GM21576 (cell line): ENCODE data around the gene POTEJ.
A peak's percentile ranks its signal among the peaks of the same experiment; 100 is the strongest.
"Not testable (repeated sequence)": the region's sequence is repeated elsewhere in the genome, so short reads cannot be mapped to it uniquely, and the experiment has no call there.

Source experiments
- ATAC-seq: cut with Tn5 transposase; IDR thresholded peaks from one replicate; pipeline ENCODE4 v1.9.1; 2021; ENCODE audit warnings: mild to moderate bottlenecking, moderate library complexity; ENCODE audit not compliant: unreplicated experiment

Gene POTEJ

DNA sequence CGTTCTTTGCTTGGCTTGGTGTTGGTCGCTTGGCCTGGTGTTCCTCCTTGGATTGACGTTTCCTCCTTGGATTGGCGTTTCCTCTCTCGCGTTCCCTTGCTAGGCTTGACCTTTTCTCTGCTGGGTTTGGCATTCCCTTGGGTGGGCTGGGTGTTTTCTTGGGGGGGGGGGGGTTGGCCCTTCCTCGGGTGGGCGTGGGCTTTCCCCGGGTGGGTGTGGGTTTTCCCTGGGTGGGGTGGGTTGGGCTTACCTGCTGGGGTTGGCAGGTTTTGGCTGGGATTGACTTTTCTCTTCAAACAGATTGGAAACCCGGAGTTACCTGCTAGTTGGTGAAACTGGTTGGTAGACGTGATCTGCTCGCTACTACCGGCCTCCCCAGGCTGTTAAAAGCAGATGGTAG, at the start of gene POTEJ:
Gene POTEJ (plus strand): TSS at position 301 of the 400 bp plus-strand sequence. CDS start 93 bp downstream, at position 394.
- not testable (repeated sequence) for ATAC-seq

- not testable (repeated sequence) for ATAC-seq
Observed at GRCh38 chr2:130566165-130566564, 45.1 kb upstream of the POTEJ start.

- ATAC-seq, result not testable (repeated sequence)
Observed at GRCh38 chr2:130571929-130572328, 39.3 kb upstream of the POTEJ start.

- not testable (repeated sequence) for ATAC-seq
Observed at GRCh38 chr2:130574230-130574629, 37.0 kb upstream of the POTEJ start.

DNA sequence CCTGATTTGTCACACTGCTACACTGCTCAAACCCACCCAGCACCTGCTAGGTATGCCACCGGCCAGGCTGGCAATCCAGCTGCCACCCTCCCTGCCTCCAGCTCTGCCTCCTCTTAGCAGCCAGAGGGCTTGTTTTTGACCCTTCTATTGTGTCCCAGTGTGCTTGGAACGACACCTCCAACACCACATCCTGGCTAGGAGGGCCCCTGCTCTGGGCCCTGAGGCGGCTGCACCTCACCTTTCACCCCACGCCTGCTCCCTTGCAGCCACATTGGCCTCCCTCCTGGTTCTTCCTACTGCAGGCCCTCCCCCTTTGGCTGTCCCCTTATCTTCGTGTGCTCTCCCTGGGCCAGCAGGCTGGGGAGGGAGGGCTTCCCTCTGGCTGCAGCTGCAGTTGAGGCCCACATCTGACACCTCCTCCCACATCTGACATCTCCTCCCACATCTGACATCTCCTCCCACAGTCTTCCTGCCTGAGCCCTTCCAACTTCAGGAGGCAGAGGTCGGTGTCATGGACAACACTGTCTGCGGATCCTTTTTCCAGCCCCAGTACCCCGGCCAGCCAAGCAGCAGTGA, 34.9 kb upstream of the POTEJ start:
- not testable (repeated sequence) for ATAC-seq

- not testable (repeated sequence) for ATAC-seq
Observed at GRCh38 chr2:130577559-130577958, 33.7 kb upstream of the POTEJ start.

DNA sequence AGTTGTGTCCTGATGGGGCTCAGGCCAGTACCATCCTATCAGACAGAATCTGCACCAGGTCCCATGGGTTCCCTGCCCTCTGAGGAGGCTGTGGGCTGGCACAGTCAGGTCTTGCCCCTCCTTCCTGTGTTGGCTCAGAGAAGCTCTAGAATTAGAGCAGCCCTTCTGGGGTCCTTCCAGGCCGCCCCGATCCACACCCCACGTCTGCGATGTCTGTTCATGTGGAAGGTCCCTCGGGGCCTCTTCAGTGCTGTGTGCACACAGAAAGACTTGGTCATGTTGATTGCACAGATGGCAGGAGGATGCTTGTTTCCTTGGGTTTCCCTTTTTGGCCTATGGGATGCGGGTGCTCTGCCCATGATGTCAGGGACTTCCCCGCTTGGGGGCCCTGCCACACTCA, 32.1 kb upstream of the POTEJ start:
- not testable (repeated sequence) for ATAC-seq

GRCh38 chr2:130581491-130581890, 29.7 kb upstream of the POTEJ start:
- ATAC-seq, result not testable (repeated sequence)

DNA sequence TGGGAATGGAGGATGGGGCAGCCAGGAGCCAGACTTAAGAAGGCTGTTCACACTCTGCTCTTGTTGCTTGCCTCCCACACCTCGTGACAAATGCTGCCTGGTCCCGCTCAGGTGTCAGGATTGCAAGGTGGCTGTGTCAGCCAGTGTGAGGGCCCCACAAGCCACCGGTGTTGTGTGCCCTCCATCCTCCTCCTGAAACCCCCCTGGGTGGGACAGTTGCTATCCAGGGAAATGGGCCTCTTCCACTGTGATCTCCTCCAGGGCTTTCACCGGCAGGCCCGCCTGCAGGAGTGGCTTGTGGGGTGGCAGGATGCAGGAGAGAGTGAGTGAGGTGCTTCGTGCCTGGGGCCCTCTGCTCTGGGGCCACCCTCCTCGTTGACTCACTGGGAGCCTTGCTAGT, 28.3 kb upstream of the POTEJ start:
- not testable (repeated sequence) for ATAC-seq

DNA sequence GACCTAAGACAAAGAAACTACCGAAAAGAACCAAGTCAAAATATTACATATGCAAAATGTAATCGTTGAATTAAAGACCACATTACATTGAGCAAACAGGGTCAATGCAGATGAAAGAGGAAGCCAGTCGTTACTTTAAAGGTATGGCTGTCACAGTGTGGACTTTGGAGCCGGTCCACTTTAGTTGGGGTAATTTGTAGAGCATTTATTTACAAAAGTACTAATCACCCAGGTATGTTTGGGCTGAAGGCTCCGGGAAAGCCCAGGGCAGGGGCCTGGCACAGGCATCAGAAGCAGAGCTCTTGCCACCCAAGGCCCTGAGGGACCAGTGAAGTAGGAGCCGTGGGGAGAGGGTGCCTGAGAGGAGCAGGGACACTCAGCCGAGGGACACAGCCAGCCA, 27.7 kb upstream of the POTEJ start:
- ATAC-seq, result not testable (repeated sequence)

DNA sequence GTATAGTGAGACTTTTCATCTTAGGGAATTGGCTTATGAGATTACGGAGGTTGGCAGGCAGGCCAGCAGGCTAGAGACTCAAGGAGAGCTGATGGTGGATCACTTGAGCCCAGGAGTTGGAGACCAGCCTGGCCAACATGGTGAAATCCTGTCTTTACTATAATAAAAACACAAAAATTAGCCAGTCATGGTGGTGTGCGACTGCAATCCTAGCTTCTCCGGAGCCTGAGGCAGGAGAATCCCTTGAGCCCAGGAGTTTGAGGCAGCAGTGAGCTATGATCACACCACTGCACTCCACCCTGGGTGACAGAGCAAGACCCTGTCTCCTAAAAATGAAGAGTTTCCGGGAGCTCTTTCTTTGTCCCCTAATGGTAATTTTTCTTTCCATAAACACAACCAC, 26.5 kb upstream of the POTEJ start:
- ATAC-seq, result not testable (repeated sequence)

DNA sequence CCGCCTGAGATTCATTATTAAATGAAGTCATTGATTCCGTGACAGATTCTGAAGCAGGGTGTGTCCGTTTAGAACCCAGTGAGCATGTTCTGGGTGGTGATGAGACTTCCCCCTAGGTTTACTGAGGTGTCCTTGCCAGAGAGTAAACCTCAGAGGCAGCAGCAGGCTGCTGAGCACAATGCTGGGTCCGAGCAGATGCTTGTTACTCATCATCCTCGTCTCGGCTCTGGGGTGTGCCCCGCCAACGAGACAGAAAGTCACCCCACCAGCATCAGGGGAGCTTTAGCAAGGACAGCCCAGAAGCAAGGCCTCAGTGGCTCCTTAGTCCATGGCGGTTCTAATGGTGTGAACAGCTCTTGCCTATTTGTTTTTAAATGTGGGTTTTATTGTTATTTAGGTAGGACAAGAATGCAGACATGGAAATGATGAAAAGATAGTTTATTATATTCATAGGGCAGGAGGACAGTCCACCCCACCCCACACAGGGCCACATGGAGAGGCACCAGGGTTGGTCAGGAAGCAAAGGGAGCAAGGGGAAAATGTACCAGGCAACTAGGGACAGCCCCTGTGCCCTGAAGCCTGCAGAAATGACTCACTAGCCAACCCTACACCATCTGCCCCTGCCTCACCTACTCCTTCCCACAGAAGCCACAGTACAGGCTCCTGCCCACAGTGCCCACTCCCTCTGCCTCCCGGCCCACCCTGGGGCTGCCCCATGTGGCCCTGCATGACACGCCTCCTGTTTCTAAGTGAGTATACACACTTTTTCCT, 22.4 kb upstream of the POTEJ start:
- ATAC-seq, result peak; percentile 69

DNA sequence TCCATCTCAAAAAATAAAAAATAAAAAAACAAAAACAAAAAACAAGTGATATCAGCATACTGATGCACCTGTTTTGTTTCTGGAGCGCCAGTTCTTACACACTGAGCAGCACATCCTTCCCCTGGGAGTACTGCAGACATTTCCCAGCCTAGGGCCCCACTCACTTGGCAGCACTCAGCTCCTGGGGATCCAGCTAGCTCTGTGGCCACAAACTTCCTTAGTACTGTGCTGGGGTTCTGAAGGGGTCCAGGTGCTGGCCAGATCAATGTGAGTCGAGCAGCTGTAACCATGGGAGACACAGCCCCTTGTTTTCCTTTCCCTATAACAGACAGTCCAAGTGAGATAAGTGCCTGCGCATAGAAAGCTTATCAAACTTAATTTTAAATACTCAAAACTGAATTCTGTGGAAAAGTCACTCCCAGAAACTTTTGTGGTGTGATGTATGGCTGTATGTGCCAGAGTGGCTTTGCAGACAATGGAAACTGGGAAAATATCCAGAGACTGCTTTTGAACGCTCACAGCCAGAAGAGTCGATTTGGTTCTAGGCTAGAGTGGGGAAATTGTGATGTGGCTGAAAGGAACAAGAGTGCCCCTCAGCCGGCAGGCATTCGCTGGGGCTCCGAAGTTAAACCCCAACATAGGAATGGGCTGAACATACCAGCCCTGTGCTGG, 20.9 kb upstream of the POTEJ start:
- not testable (repeated sequence) for ATAC-seq

GRCh38 chr2:130590842-130591359, 20.3 kb upstream of the POTEJ start:
- ATAC-seq, result not testable (repeated sequence)

DNA sequence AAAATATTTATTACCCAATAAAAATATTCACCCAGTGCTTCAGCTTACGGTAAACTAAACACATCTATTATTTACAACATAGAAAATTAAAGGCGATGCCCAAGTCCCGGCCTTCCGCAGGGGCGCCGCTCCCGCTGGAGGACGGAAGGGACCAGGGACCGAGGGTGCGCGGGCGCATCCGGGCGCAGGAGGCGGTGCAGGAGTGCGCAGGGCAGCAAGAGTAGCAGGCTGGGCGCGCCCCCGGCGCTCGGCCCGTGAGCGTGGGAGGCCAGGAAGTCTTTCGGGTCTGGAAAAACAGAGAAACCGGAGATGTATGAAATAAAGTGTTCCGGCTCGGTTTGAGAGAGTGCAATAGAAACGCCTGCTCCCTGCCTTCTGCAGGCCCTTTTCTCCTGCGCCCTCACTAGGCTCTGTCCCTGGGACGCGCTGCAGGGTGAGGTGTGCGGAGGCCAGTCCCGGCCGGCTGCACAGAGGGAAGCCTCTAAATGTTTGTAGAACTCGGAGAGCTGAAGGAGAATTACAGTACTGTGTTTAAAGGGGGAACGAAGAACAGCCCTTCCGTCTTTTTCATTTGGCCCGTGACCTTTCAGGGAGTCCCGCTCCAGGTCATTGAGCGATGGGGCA, 18.3 kb upstream of the POTEJ start:
- ATAC-seq, result not testable (repeated sequence)

DNA sequence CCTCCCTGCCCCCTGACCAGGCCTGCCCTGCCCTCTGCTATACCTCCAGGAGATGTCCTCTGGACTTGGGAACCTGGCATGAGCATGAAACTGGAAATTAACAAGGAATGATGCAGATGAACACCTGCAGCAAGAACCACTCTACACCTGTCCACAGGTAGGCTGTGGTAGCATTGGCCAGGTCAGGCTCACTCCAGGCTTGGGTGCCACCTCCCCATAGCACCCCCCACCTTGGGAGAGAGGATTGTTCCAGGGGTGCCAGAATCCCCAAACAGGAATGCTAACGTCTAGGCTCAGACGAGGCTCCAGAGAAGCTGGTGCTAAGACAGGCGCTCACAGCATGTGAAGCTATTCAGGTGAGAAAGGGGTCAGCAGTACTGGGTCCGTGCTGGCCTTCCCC, 17.2 kb upstream of the POTEJ start:
- not testable (repeated sequence) for ATAC-seq

- not testable (repeated sequence) for ATAC-seq
Observed at GRCh38 chr2:130596757-130597156, 14.5 kb upstream of the POTEJ start.

DNA sequence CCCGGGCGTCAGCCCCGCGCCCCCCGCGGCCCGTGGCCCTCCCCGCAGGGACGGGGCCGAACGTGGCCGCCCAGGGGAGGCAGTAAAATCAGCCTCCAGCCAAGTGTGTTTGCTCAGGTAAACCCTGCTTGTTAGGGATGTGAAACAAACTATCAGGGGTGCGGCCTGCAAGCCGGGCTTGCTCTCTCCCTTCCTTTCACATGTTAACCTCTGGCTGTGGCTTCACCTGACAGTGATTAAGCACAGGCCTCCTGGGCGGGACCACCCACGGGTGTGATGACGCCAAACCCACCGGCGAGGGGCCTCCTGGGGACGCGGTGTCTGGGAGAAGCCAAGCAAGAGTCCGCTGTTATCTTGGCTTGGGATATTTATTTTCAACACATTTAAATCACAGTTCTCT, 13.2 kb upstream of the POTEJ start:
- not testable (repeated sequence) for ATAC-seq

- not testable (repeated sequence) for ATAC-seq
Observed at GRCh38 chr2:130598463-130598862, 12.8 kb upstream of the POTEJ start.

DNA sequence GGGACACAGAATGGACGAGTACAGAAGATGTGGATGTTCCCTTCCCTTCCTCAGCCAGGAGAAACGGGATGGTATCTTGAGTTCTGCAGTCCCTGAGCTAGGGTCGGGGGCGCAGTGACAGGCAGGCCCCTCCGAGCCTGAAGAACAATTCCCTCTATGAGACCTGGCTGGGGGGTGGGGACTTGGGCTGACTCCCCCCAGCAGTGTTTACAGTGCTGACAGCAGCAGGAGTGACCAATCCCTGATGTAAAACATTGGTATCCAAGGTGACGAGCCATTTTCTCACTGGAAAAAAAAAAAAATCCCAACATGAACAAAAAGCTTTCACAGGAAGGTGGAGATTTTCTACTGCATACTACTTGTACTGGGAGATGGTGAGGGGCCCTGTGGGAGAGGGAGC, 11.8 kb upstream of the POTEJ start, which contains the start of gene CFC1:
Gene CFC1 (minus strand): TSS at position 183 of the 400 bp plus-strand sequence. CDS start 288 bp downstream, outside the sequence.
- ATAC-seq, result not testable (repeated sequence)

DNA sequence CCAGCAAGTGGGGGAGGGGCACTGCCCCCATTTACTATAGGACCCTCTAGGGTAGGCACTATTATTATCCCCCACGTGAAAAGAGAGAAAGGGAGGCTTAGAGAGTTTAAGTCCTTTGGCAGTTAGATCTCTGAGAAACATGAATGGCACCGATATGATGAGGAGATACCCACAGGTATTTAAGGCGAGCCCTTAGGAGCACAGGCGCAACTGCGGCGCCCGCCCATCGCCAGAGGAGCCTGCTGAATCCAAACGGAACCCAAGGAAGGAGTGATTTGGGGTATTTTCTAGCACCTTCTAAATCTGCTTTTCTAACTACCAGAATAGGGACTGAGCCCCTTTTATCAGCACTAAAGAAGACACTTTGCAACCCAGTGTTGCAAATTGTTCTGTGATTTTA, 11.3 kb upstream of the POTEJ start:
- not testable (repeated sequence) for ATAC-seq
